Measurements from ENCODE around the gene NRXN3. TPM values are rescaled to one million over a fixed set of nuclear protein-coding genes. Genes with fewer than 3 reads are reported as not detected.

Gene NRXN3
- polyA plus RNA-seq, 1 donor (not counting 4 experiments of a cell fraction or from before 2014, with no cell fraction given) = 0.89 TPM

GRCh38 chr14:78946949-78947348 lies 776.8 kb downstream of the NRXN3 start:
- H3K79me2 ChIP-seq (ENCODE audit: control insufficient read depth, insufficient read depth, low read length) = no peaks in the 10 kb centered on the region
- no peak overlapping the region for H2AFZ ChIP-seq (ENCODE audit: control insufficient read depth, low read length)
- H3K27me3 ChIP-seq (ENCODE audit: control insufficient read depth, extremely low read depth, insufficient read depth, low read length) = peaks cover 4% of the 10 kb centered on the region
- DNase-seq (ENCODE audit: low read depth, low spot score) (no peak), FAIRE-seq (no peak)
- no peak overlapping the region for H3K4me3 ChIP-seq (ENCODE audit: control insufficient read depth in 2 of 3, extremely low read depth in 1 of 3, insufficient read depth in 2 of 3, low read depth in 1 of 3, low read length in 3 of 3)
- dilution Hi-C loops (cut with MboI; ENCODE audit: extremely low pct_ligation_motif_present, low sequenced_read_pairs) = no loop called here
- H3K9me1 ChIP-seq (ENCODE audit: control insufficient read depth, extremely low read depth, insufficient read depth, low read length) = no peaks in the 10 kb centered on the region
- no peak overlapping the region for H3K27ac ChIP-seq (ENCODE audit: control insufficient read depth, insufficient read depth, low read length)
- H3K4me2 ChIP-seq (ENCODE audit: control insufficient read depth, extremely low read depth, insufficient read depth, low read depth, low read length) = no peak overlapping the region
- TF ChIP-seq CTCF (optimal IDR thresholded peaks at IDR 0.05 in 1 of 3, IDR thresholded peaks at IDR 0.05 in 1 of 3, conservative IDR thresholded peaks at IDR 0.05 in 1 of 3; ENCODE audit: extremely low read depth in 1 of 3, insufficient read depth in 2 of 3, low read length in 3 of 3) (no peak), EZH2 (IDR thresholded peaks at IDR 0.05; ENCODE audit: low read length) (no peak)
- no peaks in the 10 kb centered on the region for H3K9me3 ChIP-seq (ENCODE audit: control insufficient read depth, low read depth, low read length)
- H3K36me3 ChIP-seq (ENCODE audit: control insufficient read depth in 2 of 2, extremely low read depth in 1 of 2, insufficient read depth in 2 of 2, low read length in 2 of 2) = no peaks in the 10 kb centered on the region
- no peak overlapping the region for H3K9ac ChIP-seq (ENCODE audit: control insufficient read depth, extremely low read depth, insufficient read depth, low read length)
- H3K4me1 ChIP-seq (ENCODE audit: control insufficient read depth, extremely low read depth, insufficient read depth, low read length) = no peaks in the 10 kb centered on the region
- H4K20me1 ChIP-seq (ENCODE audit: control insufficient read depth, extremely low read depth, insufficient read depth, low read length) = no peaks in the 10 kb centered on the region

- H3K4me1 ChIP-seq (ENCODE audit: control insufficient read depth, extremely low read depth, insufficient read depth, low read length) = no peaks in the 10 kb centered on the region
- H3K27me3 ChIP-seq (ENCODE audit: control insufficient read depth, extremely low read depth, insufficient read depth, low read length) = peaks cover 4% of the 10 kb centered on the region
- DNase-seq (ENCODE audit: low read depth, low spot score) (no peak), FAIRE-seq (no peak)
- no peaks in the 10 kb centered on the region for H3K79me2 ChIP-seq (ENCODE audit: control insufficient read depth, insufficient read depth, low read length)
- H4K20me1 ChIP-seq (ENCODE audit: control insufficient read depth, extremely low read depth, insufficient read depth, low read length) = no peaks in the 10 kb centered on the region
- H2AFZ ChIP-seq (ENCODE audit: control insufficient read depth, low read length) = no peak overlapping the region
- dilution Hi-C loops (cut with MboI; ENCODE audit: extremely low pct_ligation_motif_present, low sequenced_read_pairs) = no loop called here
- no peak overlapping the region for H3K4me2 ChIP-seq (ENCODE audit: control insufficient read depth, extremely low read depth, insufficient read depth, low read depth, low read length)
- H3K4me3 ChIP-seq (ENCODE audit: control insufficient read depth in 2 of 3, extremely low read depth in 1 of 3, insufficient read depth in 2 of 3, low read depth in 1 of 3, low read length in 3 of 3) = no peak overlapping the region
- no peak overlapping the region for H3K27ac ChIP-seq (ENCODE audit: control insufficient read depth, insufficient read depth, low read length)
- H3K9me3 ChIP-seq (ENCODE audit: control insufficient read depth, low read depth, low read length) = no peaks in the 10 kb centered on the region
- H3K9me1 ChIP-seq (ENCODE audit: control insufficient read depth, extremely low read depth, insufficient read depth, low read length) = no peaks in the 10 kb centered on the region
- H3K36me3 ChIP-seq (ENCODE audit: control insufficient read depth in 2 of 2, extremely low read depth in 1 of 2, insufficient read depth in 2 of 2, low read length in 2 of 2) = no peaks in the 10 kb centered on the region
- no peak overlapping the region for H3K9ac ChIP-seq (ENCODE audit: control insufficient read depth, extremely low read depth, insufficient read depth, low read length)
- TF ChIP-seq CTCF (optimal IDR thresholded peaks at IDR 0.05 in 1 of 3, IDR thresholded peaks at IDR 0.05 in 1 of 3, conservative IDR thresholded peaks at IDR 0.05 in 1 of 3; ENCODE audit: extremely low read depth in 1 of 3, insufficient read depth in 2 of 3, low read length in 3 of 3) = no peak
- TF ChIP-seq EZH2 (IDR thresholded peaks at IDR 0.05; ENCODE audit: low read length) = no peak
These were observed 777.5 kb downstream of the NRXN3 start for GRCh38 chr14:78947681-78948080.
